Breast epithelium (tissue), 3 donors: Measurements from ENCODE around the gene HLA-DMA.

ENCODE experiments used
- CTCF ChIP-seq, 3 donors: fragments of 450-650 bp; IDR thresholded peaks; one replicate each; pipeline ENCODE4 v1.5.1; 2016 to 2017; ENCODE audit warnings: antibody characterized with exemption in 3 of 3, mild to moderate bottlenecking in 3 of 3, moderate library complexity in 3 of 3
- POLR2A ChIP-seq: fragments of 450-650 bp; IDR thresholded peaks from one replicate; pipeline ENCODE4 v1.6.1; 2016; ENCODE audit warnings: antibody characterized with exemption, mild to moderate bottlenecking, moderate library complexity

GRCh38 chr6:32962213-32962826, 9.4 kb upstream of the HLA-DMA start:
- TF ChIP-seq CTCF (IDR thresholded peaks at IDR 0.05) (no peak), POLR2A (no peak)
